Stimulated activated CD4-positive, alpha-beta T cell treated with anti-CD3 and anti-CD28 coated beads, Interleukin-15, amount 100 ng/mL, for 24 hours (primary cell): ENCODE results near the gene CXCL6.

ENCODE experiments used
- DNase-seq: peaks from one replicate; pipeline ENCODE4 v3.0.0-alpha.2; 2020

The CXCL6 gene

GRCh38 chr4:73836373-73837279, at the start of gene CXCL6:
Gene CXCL6 (plus strand): TSS chr4:73836678. CDS start chr4:73836751, 73 bp downstream.
- DNase-seq = no peak

GRCh38 chr4:73788411-73788810, 48.1 kb upstream of the CXCL6 start:
- no peak for DNase-seq

GRCh38 chr4:73798842-73799241, 37.6 kb upstream of the CXCL6 start:
- no peak for DNase-seq

- DNase-seq = no peak
Measured at GRCh38 chr4:73800206-73800605, 36.3 kb upstream of the CXCL6 start.

- no peak for DNase-seq
Measured at GRCh38 chr4:73801692-73802091, 34.8 kb upstream of the CXCL6 start.

- no peak for DNase-seq
Measured at GRCh38 chr4:73803213-73803612, 33.3 kb upstream of the CXCL6 start.

- DNase-seq = no peak
Measured at GRCh38 chr4:73810191-73810590, 26.3 kb upstream of the CXCL6 start.

GRCh38 chr4:73811841-73812240, 24.6 kb upstream of the CXCL6 start:
- no peak for DNase-seq

- no peak for DNase-seq
Measured at GRCh38 chr4:73814679-73815078, 21.8 kb upstream of the CXCL6 start.

- DNase-seq = no peak
Measured at GRCh38 chr4:73815145-73815544, 21.3 kb upstream of the CXCL6 start.

- no peak for DNase-seq
Measured at GRCh38 chr4:73816814-73817213, 19.7 kb upstream of the CXCL6 start.

- no peak for DNase-seq
Measured at GRCh38 chr4:73817341-73817740, 19.1 kb upstream of the CXCL6 start.

GRCh38 chr4:73821325-73821724, 15.2 kb upstream of the CXCL6 start:
- no peak for DNase-seq

- DNase-seq = no peak
Measured at GRCh38 chr4:73822389-73822788, 14.1 kb upstream of the CXCL6 start.

GRCh38 chr4:73822812-73823504, 13.5 kb upstream of the CXCL6 start:
- no peak for DNase-seq

- DNase-seq = no peak
Measured at GRCh38 chr4:73823760-73824159, 12.7 kb upstream of the CXCL6 start.

- DNase-seq = no peak
Measured at GRCh38 chr4:73828956-73829355, 7.5 kb upstream of the CXCL6 start.

GRCh38 chr4:73831569-73831968, 4.9 kb upstream of the CXCL6 start:
- DNase-seq = no peak

- DNase-seq = no peak
Measured at GRCh38 chr4:73832651-73833237, 3.7 kb upstream of the CXCL6 start.

GRCh38 chr4:73839071-73839470, 2.6 kb downstream of the CXCL6 start:
- no peak for DNase-seq

- DNase-seq = no peak
Measured at GRCh38 chr4:73839715-73840114, 3.2 kb downstream of the CXCL6 start.

GRCh38 chr4:73841243-73841925, 4.9 kb downstream of the CXCL6 start:
- DNase-seq = no peak

- DNase-seq = no peak
Measured at GRCh38 chr4:73842696-73843095, 6.2 kb downstream of the CXCL6 start.
